ENCODE data around the gene COL18A1. TPM values are rescaled to one million over a fixed set of nuclear protein-coding genes. Genes with fewer than 3 reads are reported as not detected.
A peak's percentile ranks its signal among the peaks of the same experiment; 100 is the strongest.
"Not testable (repeated sequence)": the region's sequence is repeated elsewhere in the genome, so short reads cannot be mapped to it uniquely, and the experiment has no call there.

The COL18A1 gene
- total and polyA plus RNA-seq, 7 experiments from 2014 or later: 7.0 to 89.8 (median 15.4) TPM

GRCh38 chr21:45442686-45443594 lies 38.0 kb downstream of the COL18A1 start:
- H3K4me3 Mint-ChIP-seq; H3K4me1 Mint-ChIP-seq; H3K27ac ChIP-seq (ENCODE audit: low read depth, low read length); H3K9me3 Mint-ChIP-seq; ATAC-seq; POLR2A ChIA-PET; H3K36me3 Mint-ChIP-seq; H3K4me1 ChIP-seq (ENCODE audit: control insufficient read depth in 2 of 2, insufficient read depth in 2 of 2, low read length in 2 of 2); H3K9me3 ChIP-seq (ENCODE audit: control insufficient read depth in 2 of 3, low read length in 3 of 3); DNase-seq; intact Hi-C loops (cut with micrococcal nuclease); H3K27ac Mint-ChIP-seq; H3K4me3 ChIP-seq (ENCODE audit: low read length); H3K27me3 ChIP-seq (ENCODE audit: control insufficient read depth in 2 of 2, insufficient read depth in 2 of 2, low read length in 2 of 2); H3K36me3 ChIP-seq (ENCODE audit: control insufficient read depth in 2 of 3, insufficient read depth in 3 of 3, low read length in 3 of 3): not testable (repeated sequence)
- H3K27me3 Mint-ChIP-seq: peaks cover 0 to 12% (median 0%) of the 10 kb centered on the region in 5 donors
- CTCF ChIA-PET: interaction anchor here (0.7 kb wide), 1 partner anchor 151 kb away, joined by 4 read pairs; no protein-coding TSS in a partner anchor

DNA sequence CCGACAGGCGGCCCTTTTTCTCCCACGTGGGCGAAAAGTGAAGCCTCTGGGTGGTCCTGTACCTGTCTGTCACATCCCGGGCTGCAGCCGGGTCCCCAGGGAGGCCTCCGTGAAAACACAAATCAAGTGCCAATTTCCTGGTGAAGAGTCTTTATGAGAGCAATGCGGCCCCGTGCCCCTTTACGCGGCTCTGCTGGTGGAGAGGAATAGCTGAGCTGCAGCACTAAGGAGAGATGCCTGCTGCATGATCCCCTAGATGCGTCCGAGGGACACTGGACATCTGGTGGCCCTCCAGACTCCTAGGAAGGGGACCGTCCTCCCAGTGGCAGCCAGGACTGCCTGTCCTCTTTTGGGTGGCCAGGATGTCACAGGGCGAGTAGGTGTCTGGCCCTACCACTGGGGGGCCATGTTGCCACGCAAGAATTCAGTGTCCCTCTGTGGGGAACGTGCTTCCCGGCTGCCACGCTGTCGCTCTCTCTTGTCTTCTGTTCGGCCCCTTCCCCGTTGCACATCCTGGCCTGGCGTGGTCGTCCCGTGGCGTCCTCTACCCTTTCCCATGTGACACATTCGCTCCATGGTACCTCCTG lies 38.7 kb downstream of the COL18A1 start:
- no peak overlapping the region for H3K4me3 ChIP-seq (ENCODE audit: low read length)
- Mint-ChIP-seq H3K36me3 (no peaks in the 10 kb centered on the region), H3K27me3 (peaks cover 0 to 18% (median 4%) of the 10 kb centered on the region in 5 donors), H3K4me3 (no peak overlapping the region), H3K27ac (peak overlapping the region in 1 of 9 donors; percentile 47), H3K9me3 (peaks cover 0 to 6% (median 2%) of the 10 kb centered on the region in 11 donors), H3K4me1 (peaks cover 0 to 11% (median 5%) of the 10 kb centered on the region in 7 donors)
- no peak overlapping the region for H3K27ac ChIP-seq (ENCODE audit: low read depth, low read length)
- POLR2A ChIA-PET: no interaction called here
- no peaks in the 10 kb centered on the region for H3K36me3 ChIP-seq (ENCODE audit: control insufficient read depth in 2 of 3, insufficient read depth in 3 of 3, low read length in 3 of 3)
- ATAC-seq: no peak
- no peaks in the 10 kb centered on the region for H3K9me3 ChIP-seq (ENCODE audit: control insufficient read depth in 2 of 3, low read length in 3 of 3)
- peaks cover 4% of the 10 kb centered on the region in 2 donors for H3K4me1 ChIP-seq (ENCODE audit: control insufficient read depth in 2 of 2, insufficient read depth in 2 of 2, low read length in 2 of 2)
- peak in 1 of 9 donors; percentile 13 for DNase-seq
- no peaks in the 10 kb centered on the region for H3K27me3 ChIP-seq (ENCODE audit: control insufficient read depth in 2 of 2, insufficient read depth in 2 of 2, low read length in 2 of 2)
- intact Hi-C loops (cut with micrococcal nuclease): no loop called here
- CTCF ChIA-PET: no interaction called here

- peaks cover 0 to 19% (median 4%) of the 10 kb centered on the region in 5 donors for H3K27me3 Mint-ChIP-seq
- peaks cover 0 to 7% (median 2%) of the 10 kb centered on the region in 7 donors for H3K4me1 Mint-ChIP-seq
- Histone ChIP-seq H3K27me3 (ENCODE audit: control insufficient read depth in 2 of 2, insufficient read depth in 2 of 2, low read length in 2 of 2) (no peaks in the 10 kb centered on the region), H3K4me1 (ENCODE audit: control insufficient read depth in 2 of 2, insufficient read depth in 2 of 2, low read length in 2 of 2) (no peaks in the 10 kb centered on the region), H3K9me3 (ENCODE audit: control insufficient read depth in 2 of 3, low read length in 3 of 3) (no peaks in the 10 kb centered on the region), H3K36me3 (ENCODE audit: control insufficient read depth in 2 of 3, insufficient read depth in 3 of 3, low read length in 3 of 3) (no peaks in the 10 kb centered on the region), H3K4me3 (ENCODE audit: low read length) (no peak overlapping the region), H3K27ac (ENCODE audit: low read depth, low read length) (no peak overlapping the region)
- H3K9me3 Mint-ChIP-seq: peaks cover 0 to 6% (median 2%) of the 10 kb centered on the region in 11 donors
- POLR2A ChIA-PET: no interaction called here
- peak overlapping the region in 2 of 9 donors; percentile 47 to 70 for H3K27ac Mint-ChIP-seq
- no peak overlapping the region for H3K4me3 Mint-ChIP-seq
- no peaks in the 10 kb centered on the region for H3K36me3 Mint-ChIP-seq
- CTCF ChIA-PET: no interaction called here
- no peak for DNase-seq
- intact Hi-C loops (cut with micrococcal nuclease): no loop called here
- no peak for ATAC-seq
Observed at GRCh38 chr21:45444385-45444784, 39.4 kb downstream of the COL18A1 start.

DNA sequence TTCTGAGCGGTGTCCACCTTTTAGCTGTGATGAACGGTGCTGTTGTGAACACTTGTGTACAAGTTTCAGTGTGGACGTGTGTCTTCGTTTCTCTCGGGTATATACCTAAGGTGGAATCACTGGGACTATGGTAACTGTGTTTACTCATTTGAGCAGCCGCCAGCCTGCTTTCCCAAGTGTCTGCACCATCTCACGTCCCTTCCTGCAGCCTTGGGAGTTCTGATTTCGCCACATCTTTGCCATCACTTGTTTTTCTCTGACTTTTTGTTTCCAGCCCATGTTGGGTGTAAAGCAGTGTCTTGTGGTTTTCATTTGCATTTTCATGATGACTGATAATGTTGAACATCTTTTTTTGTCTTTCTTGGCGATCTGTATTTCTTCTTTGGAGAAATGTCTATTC lies 40.4 kb downstream of the COL18A1 start:
- no peak overlapping the region for H3K27ac Mint-ChIP-seq

GRCh38 chr21:45447821-45448220 lies 42.9 kb downstream of the COL18A1 start:
- H3K9me3 Mint-ChIP-seq: peaks cover 0 to 8% (median 2%) of the 10 kb centered on the region in 11 donors
- Histone ChIP-seq H3K9me3 (ENCODE audit: control insufficient read depth in 2 of 3, low read length in 3 of 3) (no peaks in the 10 kb centered on the region), H3K4me1 (ENCODE audit: control insufficient read depth in 2 of 2, insufficient read depth in 2 of 2, low read length in 2 of 2) (no peaks in the 10 kb centered on the region), H3K27ac (ENCODE audit: low read depth, low read length) (no peak overlapping the region), H3K27me3 (ENCODE audit: control insufficient read depth in 2 of 2, insufficient read depth in 2 of 2, low read length in 2 of 2) (no peaks in the 10 kb centered on the region), H3K36me3 (ENCODE audit: control insufficient read depth in 2 of 3, insufficient read depth in 3 of 3, low read length in 3 of 3) (no peaks in the 10 kb centered on the region), H3K4me3 (ENCODE audit: low read length) (no peak overlapping the region)
- no peak for ATAC-seq
- intact Hi-C loops (cut with micrococcal nuclease): no loop called here
- peaks cover 0 to 4% (median 0%) of the 10 kb centered on the region in 7 donors for H3K4me1 Mint-ChIP-seq
- no peak for DNase-seq
- H3K27ac Mint-ChIP-seq: no peak overlapping the region
- H3K36me3 Mint-ChIP-seq: no peaks in the 10 kb centered on the region
- POLR2A ChIA-PET: interaction anchor here (0.9 kb wide), 1 partner anchor 331 kb away, joined by 3 read pairs; no protein-coding TSS in a partner anchor
- peaks cover 0 to 19% (median 4%) of the 10 kb centered on the region in 5 donors for H3K27me3 Mint-ChIP-seq
- CTCF ChIA-PET: no interaction called here
- H3K4me3 Mint-ChIP-seq: no peak overlapping the region

More for the DNA sequence above, 40.4 kb downstream of the COL18A1 start:
- peaks cover 0 to 4% (median 0%) of the 10 kb centered on the region in 7 donors for H3K4me1 Mint-ChIP-seq
- DNase-seq: no peak
- no peaks in the 10 kb centered on the region for H3K4me1 ChIP-seq (ENCODE audit: control insufficient read depth in 2 of 2, insufficient read depth in 2 of 2, low read length in 2 of 2)
- peaks cover 0 to 19% (median 4%) of the 10 kb centered on the region in 5 donors for H3K27me3 Mint-ChIP-seq
- POLR2A ChIA-PET: no interaction called here
- H3K36me3 ChIP-seq (ENCODE audit: control insufficient read depth in 2 of 3, insufficient read depth in 3 of 3, low read length in 3 of 3): no peaks in the 10 kb centered on the region
- no peak overlapping the region for H3K4me3 Mint-ChIP-seq
- no peaks in the 10 kb centered on the region for H3K36me3 Mint-ChIP-seq
- CTCF ChIA-PET: interaction anchor here (0.8 kb wide), 1 partner anchor 253 kb away, joined by 3 read pairs; no protein-coding TSS in a partner anchor
- H3K9me3 ChIP-seq (ENCODE audit: control insufficient read depth in 2 of 3, low read length in 3 of 3): no peaks in the 10 kb centered on the region
- intact Hi-C loops (cut with micrococcal nuclease): no loop called here
- no peaks in the 10 kb centered on the region for H3K27me3 ChIP-seq (ENCODE audit: control insufficient read depth in 2 of 2, insufficient read depth in 2 of 2, low read length in 2 of 2)
- H3K27ac ChIP-seq (ENCODE audit: low read depth, low read length): no peak overlapping the region
- no peak for ATAC-seq
- H3K9me3 Mint-ChIP-seq: peaks cover 0 to 6% (median 2%) of the 10 kb centered on the region in 11 donors
- H3K4me3 ChIP-seq (ENCODE audit: low read length): no peak overlapping the region

DNA sequence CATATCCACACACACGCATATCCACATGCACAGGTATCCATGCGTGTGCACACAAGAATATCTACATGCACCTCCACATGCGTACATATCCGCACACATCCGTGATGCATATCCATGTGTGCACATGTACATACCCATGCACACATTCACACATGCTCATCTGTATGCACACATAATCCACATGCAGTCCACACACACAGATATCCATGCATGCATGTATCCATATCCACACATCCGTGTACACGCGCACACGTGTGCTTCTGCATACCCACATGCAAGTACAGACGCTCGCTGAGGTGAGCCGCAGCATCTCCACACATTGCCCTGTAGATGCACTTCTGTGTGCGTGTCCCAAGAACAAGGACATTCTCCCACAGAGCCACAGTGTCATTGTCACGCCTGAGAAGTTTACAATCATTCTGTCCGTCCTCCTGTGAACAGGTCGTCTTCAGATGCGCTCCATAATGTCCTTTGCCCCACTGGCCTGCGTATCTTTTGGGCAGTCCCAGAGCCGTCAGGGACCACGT lies 43.4 kb downstream of the COL18A1 start:
- intact Hi-C loops (cut with micrococcal nuclease): no loop called here
- no peak overlapping the region for H3K4me3 Mint-ChIP-seq
- no peaks in the 10 kb centered on the region for H3K9me3 ChIP-seq (ENCODE audit: control insufficient read depth in 2 of 3, low read length in 3 of 3)
- peaks cover 0 to 13% (median 2%) of the 10 kb centered on the region in 11 donors for H3K9me3 Mint-ChIP-seq
- no peaks in the 10 kb centered on the region for H3K4me1 ChIP-seq (ENCODE audit: control insufficient read depth in 2 of 2, insufficient read depth in 2 of 2, low read length in 2 of 2)
- no peak overlapping the region for H3K4me3 ChIP-seq (ENCODE audit: low read length)
- CTCF ChIA-PET: no interaction called here
- peaks cover 0 to 19% (median 4%) of the 10 kb centered on the region in 5 donors for H3K27me3 Mint-ChIP-seq
- peaks cover 0 to 5% (median 2%) of the 10 kb centered on the region in 7 donors for H3K4me1 Mint-ChIP-seq
- POLR2A ChIA-PET: no interaction called here
- ATAC-seq (no peak), DNase-seq (no peak)
- H3K36me3 ChIP-seq (ENCODE audit: control insufficient read depth in 2 of 3, insufficient read depth in 3 of 3, low read length in 3 of 3): no peaks in the 10 kb centered on the region
- H3K27ac Mint-ChIP-seq: no peak overlapping the region
- H3K27ac ChIP-seq (ENCODE audit: low read depth, low read length): no peak overlapping the region
- no peaks in the 10 kb centered on the region for H3K27me3 ChIP-seq (ENCODE audit: control insufficient read depth in 2 of 2, insufficient read depth in 2 of 2, low read length in 2 of 2)
- H3K36me3 Mint-ChIP-seq: no peaks in the 10 kb centered on the region
